Measurements from ENCODE around the gene CFAP54. TPM values are rescaled to one million over a fixed set of nuclear protein-coding genes. Genes with fewer than 3 reads are reported as not detected.

Gene CFAP54
- polyA plus RNA-seq, 1 donor, result 0.46 TPM

- Histone ChIP-seq H3K27ac (ENCODE audit: low read length) (no peak overlapping the region), H3K27me3 (ENCODE audit: control insufficient read depth, insufficient read depth, low read length) (no peaks in the 10 kb centered on the region), H3K4me1 (ENCODE audit: control insufficient read depth, insufficient read depth, low read length) (no peaks in the 10 kb centered on the region), H3K36me3 (ENCODE audit: control insufficient read depth, insufficient read depth, low read length) (no peaks in the 10 kb centered on the region), H3K4me3 (ENCODE audit: low read length) (no peak overlapping the region), H3K9me3 (ENCODE audit: control insufficient read depth, low read depth, low read length) (no peaks in the 10 kb centered on the region)
- no peak for DNase-seq
- WGBS (ENCODE audit: insufficient coverage, low lambda C conversion rate), result 100% methylated on average over 1 of the region's 2 CpGs
These were observed 324.8 kb downstream of the CFAP54 start for GRCh38 chr12:96814200-96814599.

- no peak for DNase-seq
- Histone ChIP-seq H3K4me1 (ENCODE audit: control insufficient read depth, insufficient read depth, low read length) (no peaks in the 10 kb centered on the region), H3K27me3 (ENCODE audit: control insufficient read depth, insufficient read depth, low read length) (no peaks in the 10 kb centered on the region), H3K36me3 (ENCODE audit: control insufficient read depth, insufficient read depth, low read length) (no peaks in the 10 kb centered on the region), H3K27ac (ENCODE audit: low read length) (no peak overlapping the region), H3K4me3 (ENCODE audit: low read length) (no peak overlapping the region), H3K9me3 (ENCODE audit: control insufficient read depth, low read depth, low read length) (no peaks in the 10 kb centered on the region)
- WGBS (ENCODE audit: insufficient coverage, low lambda C conversion rate), result 60% methylated on average over 2 of the region's 3 CpGs
These were observed 332.2 kb downstream of the CFAP54 start for GRCh38 chr12:96821592-96821991.

GRCh38 chr12:96822641-96823040 lies 333.3 kb downstream of the CFAP54 start:
- DNase-seq, result no peak
- no peaks in the 10 kb centered on the region for H3K9me3 ChIP-seq (ENCODE audit: control insufficient read depth, low read depth, low read length)
- WGBS (ENCODE audit: insufficient coverage, low lambda C conversion rate), result no CpG with 5 or more reads among the region's 1 CpG
- H3K4me3 ChIP-seq (ENCODE audit: low read length), result no peak overlapping the region
- no peaks in the 10 kb centered on the region for H3K4me1 ChIP-seq (ENCODE audit: control insufficient read depth, insufficient read depth, low read length)
- no peak overlapping the region for H3K27ac ChIP-seq (ENCODE audit: low read length)
- no peaks in the 10 kb centered on the region for H3K27me3 ChIP-seq (ENCODE audit: control insufficient read depth, insufficient read depth, low read length)
- H3K36me3 ChIP-seq (ENCODE audit: control insufficient read depth, insufficient read depth, low read length), result no peaks in the 10 kb centered on the region

- Histone ChIP-seq H3K4me3 (ENCODE audit: low read length) (no peak overlapping the region), H3K4me1 (ENCODE audit: control insufficient read depth, insufficient read depth, low read length) (no peaks in the 10 kb centered on the region), H3K9me3 (ENCODE audit: control insufficient read depth, low read depth, low read length) (no peaks in the 10 kb centered on the region), H3K27me3 (ENCODE audit: control insufficient read depth, insufficient read depth, low read length) (no peaks in the 10 kb centered on the region), H3K27ac (ENCODE audit: low read length) (no peak overlapping the region), H3K36me3 (ENCODE audit: control insufficient read depth, insufficient read depth, low read length) (no peaks in the 10 kb centered on the region)
- WGBS (ENCODE audit: insufficient coverage, low lambda C conversion rate), result 80% methylated on average over 1 of the region's 7 CpGs
- no peak for DNase-seq
These were observed 334.9 kb downstream of the CFAP54 start for GRCh38 chr12:96824074-96824837.

GRCh38 chr12:96824838-96825236 lies 335.5 kb downstream of the CFAP54 start:
- no peak overlapping the region for H3K27ac ChIP-seq (ENCODE audit: low read length)
- WGBS (ENCODE audit: insufficient coverage, low lambda C conversion rate), result 100% methylated on average over 2 of the region's 2 CpGs
- H3K4me3 ChIP-seq (ENCODE audit: low read length), result no peak overlapping the region
- H3K27me3 ChIP-seq (ENCODE audit: control insufficient read depth, insufficient read depth, low read length), result no peaks in the 10 kb centered on the region
- H3K36me3 ChIP-seq (ENCODE audit: control insufficient read depth, insufficient read depth, low read length), result no peaks in the 10 kb centered on the region
- H3K4me1 ChIP-seq (ENCODE audit: control insufficient read depth, insufficient read depth, low read length), result no peaks in the 10 kb centered on the region
- no peak for DNase-seq
- H3K9me3 ChIP-seq (ENCODE audit: control insufficient read depth, low read depth, low read length), result no peaks in the 10 kb centered on the region

- no peak for DNase-seq
- no peak overlapping the region for H3K27ac ChIP-seq (ENCODE audit: low read length)
- 93% methylated on average over 4 of the region's 5 CpGs for WGBS (ENCODE audit: insufficient coverage, low lambda C conversion rate)
- H3K4me3 ChIP-seq (ENCODE audit: low read length), result no peak overlapping the region
- H3K4me1 ChIP-seq (ENCODE audit: control insufficient read depth, insufficient read depth, low read length), result no peaks in the 10 kb centered on the region
- H3K27me3 ChIP-seq (ENCODE audit: control insufficient read depth, insufficient read depth, low read length), result no peaks in the 10 kb centered on the region
- H3K36me3 ChIP-seq (ENCODE audit: control insufficient read depth, insufficient read depth, low read length), result no peaks in the 10 kb centered on the region
- no peaks in the 10 kb centered on the region for H3K9me3 ChIP-seq (ENCODE audit: control insufficient read depth, low read depth, low read length)
These were observed 338.9 kb downstream of the CFAP54 start for GRCh38 chr12:96828169-96828789.

- no peaks in the 10 kb centered on the region for H3K9me3 ChIP-seq (ENCODE audit: control insufficient read depth, low read depth, low read length)
- no peak for DNase-seq
- no peaks in the 10 kb centered on the region for H3K36me3 ChIP-seq (ENCODE audit: control insufficient read depth, insufficient read depth, low read length)
- WGBS (ENCODE audit: insufficient coverage, low lambda C conversion rate), result 100% methylated on average over 1 of the region's 3 CpGs
- H3K4me1 ChIP-seq (ENCODE audit: control insufficient read depth, insufficient read depth, low read length), result no peaks in the 10 kb centered on the region
- no peaks in the 10 kb centered on the region for H3K27me3 ChIP-seq (ENCODE audit: control insufficient read depth, insufficient read depth, low read length)
- no peak overlapping the region for H3K4me3 ChIP-seq (ENCODE audit: low read length)
- H3K27ac ChIP-seq (ENCODE audit: low read length), result no peak overlapping the region
These were observed 340.0 kb downstream of the CFAP54 start for GRCh38 chr12:96829354-96829753.

- 86% methylated on average over 1 of the region's 1 CpG for WGBS (ENCODE audit: insufficient coverage, low lambda C conversion rate)
- no peak overlapping the region for H3K27ac ChIP-seq (ENCODE audit: low read length)
These were observed 342.0 kb downstream of the CFAP54 start for GRCh38 chr12:96831346-96831745.

GRCh38 chr12:96846293-96846692 lies 356.9 kb downstream of the CFAP54 start:
- Histone ChIP-seq H3K4me1 (ENCODE audit: control insufficient read depth, insufficient read depth, low read length) (no peaks in the 10 kb centered on the region), H3K27me3 (ENCODE audit: control insufficient read depth, insufficient read depth, low read length) (no peaks in the 10 kb centered on the region), H3K27ac (ENCODE audit: low read length) (no peak overlapping the region), H3K9me3 (ENCODE audit: control insufficient read depth, low read depth, low read length) (no peaks in the 10 kb centered on the region), H3K4me3 (ENCODE audit: low read length) (no peak overlapping the region), H3K36me3 (ENCODE audit: control insufficient read depth, insufficient read depth, low read length) (no peaks in the 10 kb centered on the region)
- DNase-seq, result no peak
- no CpG with 5 or more reads among the region's 2 CpGs for WGBS (ENCODE audit: insufficient coverage, low lambda C conversion rate)

More at GRCh38 chr12:96831346-96831745, 342.0 kb downstream of the CFAP54 start:
- no peaks in the 10 kb centered on the region for H3K4me1 ChIP-seq (ENCODE audit: control insufficient read depth, insufficient read depth, low read length)
- H3K36me3 ChIP-seq (ENCODE audit: control insufficient read depth, insufficient read depth, low read length), result no peaks in the 10 kb centered on the region
- H3K27me3 ChIP-seq (ENCODE audit: control insufficient read depth, insufficient read depth, low read length), result no peaks in the 10 kb centered on the region
- H3K4me3 ChIP-seq (ENCODE audit: low read length), result no peak overlapping the region
- no peaks in the 10 kb centered on the region for H3K9me3 ChIP-seq (ENCODE audit: control insufficient read depth, low read depth, low read length)
- DNase-seq, result no peak

GRCh38 chr12:96850676-96851075 lies 361.3 kb downstream of the CFAP54 start:
- no peaks in the 10 kb centered on the region for H3K4me1 ChIP-seq (ENCODE audit: control insufficient read depth, insufficient read depth, low read length)
- no CpG with 5 or more reads among the region's 3 CpGs for WGBS (ENCODE audit: insufficient coverage, low lambda C conversion rate)
- DNase-seq, result no peak
- no peak overlapping the region for H3K4me3 ChIP-seq (ENCODE audit: low read length)
- H3K27me3 ChIP-seq (ENCODE audit: control insufficient read depth, insufficient read depth, low read length), result no peaks in the 10 kb centered on the region
- no peak overlapping the region for H3K27ac ChIP-seq (ENCODE audit: low read length)
- no peaks in the 10 kb centered on the region for H3K9me3 ChIP-seq (ENCODE audit: control insufficient read depth, low read depth, low read length)
- no peaks in the 10 kb centered on the region for H3K36me3 ChIP-seq (ENCODE audit: control insufficient read depth, insufficient read depth, low read length)

GRCh38 chr12:96858162-96858561 lies 368.8 kb downstream of the CFAP54 start:
- Histone ChIP-seq H3K27ac (ENCODE audit: low read length) (no peak overlapping the region), H3K4me1 (ENCODE audit: control insufficient read depth, insufficient read depth, low read length) (no peaks in the 10 kb centered on the region), H3K36me3 (ENCODE audit: control insufficient read depth, insufficient read depth, low read length) (no peaks in the 10 kb centered on the region), H3K9me3 (ENCODE audit: control insufficient read depth, low read depth, low read length) (no peaks in the 10 kb centered on the region), H3K27me3 (ENCODE audit: control insufficient read depth, insufficient read depth, low read length) (no peaks in the 10 kb centered on the region), H3K4me3 (ENCODE audit: low read length) (no peak overlapping the region)
- no CpG with 5 or more reads among the region's 1 CpG for WGBS (ENCODE audit: insufficient coverage, low lambda C conversion rate)
- no peak for DNase-seq

Measured in large intestine (tissue), 3 donors.